Uterus (tissue), 4 donors: Measurements from ENCODE around the gene SULT1A1. TPM values are rescaled to one million over a fixed set of nuclear protein-coding genes. Genes with fewer than 3 reads are reported as not detected.
"Not testable (repeated sequence)": the region's sequence is repeated elsewhere in the genome, so short reads cannot be mapped to it uniquely, and the experiment has no call there.

ENCODE experiments used
- DNase-seq, 2 donors: peaks; one replicate each; pipeline ENCODE4 v3.0.0-alpha.2; 2019 to 2020
- H3K27ac ChIP-seq, 2 donors: fragments of 200-600 bp; sonication (generic); 1 replicate in 1 of 2; 2 replicates in 1 of 2; pipeline ENCODE4 v1.5.1; 2016 to 2018
- H3K27me3 ChIP-seq, 2 donors: fragments of 200-600 bp; sonication (generic); one replicate each; pipeline ENCODE4 v1.5.1; 2018 to 2019; ENCODE audit warnings: control low read depth in 1 of 2
- H3K36me3 ChIP-seq, 2 donors: fragments of 200-600 bp; sonication (generic); one replicate each; pipeline ENCODE4 v1.5.1; 2019; ENCODE audit warnings: control low read depth in 1 of 2
- H3K4me1 ChIP-seq, 2 donors: fragments of 200-600 bp; sonication (generic); one replicate each; pipeline ENCODE4 v1.5.1; 2018 to 2019; ENCODE audit warnings: control low read depth in 1 of 2
- H3K4me3 ChIP-seq, 2 donors: fragments of 200-600 bp; sonication (generic); 1 replicate in 1 of 2; 2 replicates in 1 of 2; pipeline ENCODE4 v1.5.1; 2018 to 2019; ENCODE audit warnings: mild to moderate bottlenecking in 1 of 2
- H3K9me3 ChIP-seq, 2 donors: fragments of 200-600 bp; sonication (generic); one replicate each; pipeline ENCODE4 v1.5.1; 2019; ENCODE audit warnings: control low read depth in 1 of 2
- POLR2A ChIP-seq, 2 donors: fragments of 450-650 bp; IDR thresholded peaks; one replicate each; pipeline ENCODE4 v1.6.1; 2016; ENCODE audit warnings: antibody characterized with exemption in 2 of 2, mild to moderate bottlenecking in 1 of 2, moderate library complexity in 1 of 2
- intact Hi-C: fragments of 100-400 bp; cut with DNase I; formaldehyde crosslinking; loops from one replicate; pipeline ENCODE4 v1.15.1; 2023; ENCODE audit warnings: low total_unique reads
- total RNA-seq, 4 donors: library from RNA; depleted of rRNA in 3 of 4; stranded (reverse); fragments of >200 nt in 3 of 4; gene quantifications; one replicate each; pipeline versions ENCODE4 v1.1.0 to v1.2.4, GENCODE V29; 2014 to 2023
- TF ChIP-seq, protein P1 (sequence below), 4 experiments: fragments of 200-600 bp in 2 of 4; fragments of 450-650 bp in 2 of 4; sonication (generic) in 2 of 4; IDR thresholded peaks; one replicate each; pipeline ENCODE4 v1.5.1; 2016 to 2019; ENCODE audit warnings: antibody characterized with exemption in 4 of 4, mild to moderate bottlenecking in 2 of 4, moderate library complexity in 1 of 4
- donor health status: DM: yes; HTN: yes; CAD: no.

SULT1A1 gene
- total RNA-seq = 10 to 100 TPM in 2 of 4 donors, 1 to 10 TPM in 2; 2.8 to 30.3 (median 8.5) TPM

DNA sequence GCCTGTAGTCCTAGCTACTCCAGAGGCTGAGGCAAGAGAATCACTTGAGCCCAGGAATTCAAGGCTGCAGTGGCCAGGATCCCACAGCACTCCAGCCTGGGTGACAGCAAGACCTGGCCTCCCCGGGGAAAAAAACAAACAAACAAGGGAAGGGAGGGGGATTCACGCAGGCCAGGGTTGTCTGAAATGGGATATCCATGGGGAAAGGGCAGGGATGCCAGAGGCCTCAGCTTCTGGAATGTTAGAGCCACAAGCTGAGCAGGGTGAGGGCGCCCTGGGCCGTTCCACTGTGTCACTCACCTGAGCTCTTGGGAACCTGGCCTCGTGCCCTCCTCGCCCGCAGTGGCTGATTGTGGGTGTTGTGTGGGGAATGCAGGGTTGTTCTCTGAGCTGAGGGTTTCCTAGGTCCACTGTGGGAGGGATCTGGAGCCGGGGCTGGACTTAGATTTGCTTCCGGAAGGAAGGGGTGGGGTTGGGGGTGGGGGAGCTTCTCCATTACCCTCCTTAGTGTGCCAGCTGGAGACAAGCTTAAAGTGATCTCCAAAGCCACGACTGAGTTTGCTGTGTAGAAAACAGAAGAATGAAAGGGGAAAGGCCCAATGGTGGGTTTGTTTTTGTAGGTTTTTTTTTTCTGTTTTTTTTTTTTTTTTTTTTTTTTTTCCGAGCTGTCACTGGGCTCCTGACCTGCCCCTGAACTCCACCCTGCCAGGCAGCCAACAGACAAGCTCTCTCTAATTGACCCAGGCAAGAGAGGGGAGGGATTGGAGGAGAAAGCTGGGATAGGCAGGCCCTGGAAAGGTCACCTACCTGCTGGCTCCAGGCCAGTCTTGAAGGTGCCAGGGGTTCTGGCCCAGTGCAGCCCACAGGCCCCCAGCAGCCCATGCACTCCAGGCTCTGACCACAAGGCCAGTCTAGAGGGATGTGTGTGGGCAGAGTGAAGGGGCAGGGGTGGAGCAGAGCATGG lies at the start of gene SULT1A1:
SULT1A1 (minus strand) TSS at position 414 of the 964 bp plus-strand sequence. CDS start 1,189 bp downstream, outside the sequence.
- Histone ChIP-seq H3K9me3 (no peaks in the 10 kb centered on the region), H3K4me1 (no peaks in the 10 kb centered on the region), H3K36me3 (no peaks in the 10 kb centered on the region), H3K4me3 (no peak within 1 kb of the TSS), H3K27ac (peak within 1 kb of the TSS in 1 of 2 donors; percentile 14), H3K27me3 (no peaks in the 10 kb centered on the region)
- intact Hi-C loops = no loop called here
- peak in 1 of 2 donors; percentile 31 for DNase-seq
- TF ChIP-seq, protein P1, sequence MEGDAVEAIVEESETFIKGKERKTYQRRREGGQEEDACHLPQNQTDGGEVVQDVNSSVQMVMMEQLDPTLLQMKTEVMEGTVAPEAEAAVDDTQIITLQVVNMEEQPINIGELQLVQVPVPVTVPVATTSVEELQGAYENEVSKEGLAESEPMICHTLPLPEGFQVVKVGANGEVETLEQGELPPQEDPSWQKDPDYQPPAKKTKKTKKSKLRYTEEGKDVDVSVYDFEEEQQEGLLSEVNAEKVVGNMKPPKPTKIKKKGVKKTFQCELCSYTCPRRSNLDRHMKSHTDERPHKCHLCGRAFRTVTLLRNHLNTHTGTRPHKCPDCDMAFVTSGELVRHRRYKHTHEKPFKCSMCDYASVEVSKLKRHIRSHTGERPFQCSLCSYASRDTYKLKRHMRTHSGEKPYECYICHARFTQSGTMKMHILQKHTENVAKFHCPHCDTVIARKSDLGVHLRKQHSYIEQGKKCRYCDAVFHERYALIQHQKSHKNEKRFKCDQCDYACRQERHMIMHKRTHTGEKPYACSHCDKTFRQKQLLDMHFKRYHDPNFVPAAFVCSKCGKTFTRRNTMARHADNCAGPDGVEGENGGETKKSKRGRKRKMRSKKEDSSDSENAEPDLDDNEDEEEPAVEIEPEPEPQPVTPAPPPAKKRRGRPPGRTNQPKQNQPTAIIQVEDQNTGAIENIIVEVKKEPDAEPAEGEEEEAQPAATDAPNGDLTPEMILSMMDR (IDR thresholded peaks at IDR 0.05) = no peak
- no peak for TF ChIP-seq POLR2A (IDR thresholded peaks at IDR 0.05)

DNA sequence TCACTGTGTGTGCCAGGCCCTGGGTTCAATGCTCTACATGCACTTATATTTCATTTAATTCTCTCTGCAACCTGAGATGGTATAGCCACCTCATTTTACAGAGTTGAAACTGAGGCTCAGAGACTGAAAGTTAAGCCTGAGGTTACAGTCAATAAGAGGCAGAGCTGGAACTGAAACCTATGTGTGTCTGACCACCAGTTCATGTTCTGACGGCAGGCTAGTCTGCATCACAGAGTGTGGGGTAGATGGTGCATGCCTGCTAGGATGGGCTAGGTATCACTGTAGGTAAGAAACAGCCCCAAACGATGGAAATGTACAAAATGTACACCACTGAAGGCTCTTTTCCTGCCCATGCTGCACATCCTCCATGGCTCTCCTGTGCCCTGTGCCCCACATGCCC lies 30.1 kb upstream of the SULT1A1 start:
- H3K27ac ChIP-seq, H3K9me3 ChIP-seq, intact Hi-C loops, H3K27me3 ChIP-seq, H3K4me1 ChIP-seq, H3K36me3 ChIP-seq, DNase-seq, H3K4me3 ChIP-seq: not testable (repeated sequence)

DNA sequence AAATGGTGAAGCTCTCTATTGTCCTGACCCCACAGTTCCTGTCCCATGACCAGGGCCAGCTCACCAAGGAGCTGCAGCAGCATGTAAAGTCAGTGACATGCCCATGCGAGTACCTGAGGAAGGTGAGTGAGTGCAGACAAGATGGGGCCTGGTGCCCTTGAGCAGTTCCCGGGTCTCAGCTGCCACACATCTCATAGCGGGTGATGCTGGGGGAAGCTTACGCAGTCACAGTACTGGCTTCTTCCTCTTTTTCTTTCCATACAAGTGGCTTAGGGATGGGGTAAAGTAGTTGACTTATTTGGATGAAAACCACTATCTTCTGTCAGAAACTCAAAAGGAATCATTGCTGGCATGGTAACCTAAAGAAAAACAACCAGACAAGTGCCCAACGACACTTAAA lies 28.5 kb upstream of the SULT1A1 start:
- DNase-seq, H3K27ac ChIP-seq, H3K36me3 ChIP-seq, H3K27me3 ChIP-seq, intact Hi-C loops, H3K9me3 ChIP-seq, H3K4me1 ChIP-seq, H3K4me3 ChIP-seq: not testable (repeated sequence)

DNA sequence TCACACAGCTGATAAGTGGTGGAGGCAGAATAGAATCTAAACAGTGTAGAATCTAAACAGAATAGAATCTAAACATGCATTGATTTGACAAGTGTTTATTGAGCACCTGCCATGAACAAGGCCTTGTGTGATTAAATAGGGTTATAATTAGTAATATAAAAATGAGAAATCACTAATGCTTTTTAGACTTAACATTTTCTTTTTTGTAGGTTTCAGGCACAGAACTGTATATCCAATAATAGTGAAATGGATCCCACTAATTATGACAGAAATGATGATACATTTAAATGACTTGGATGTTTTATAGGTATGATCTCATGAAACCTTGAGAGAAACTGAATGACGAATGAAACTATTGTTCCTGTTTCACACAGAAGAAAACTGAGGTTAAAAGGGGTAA lies 27.9 kb upstream of the SULT1A1 start, which contains the start of gene NPIPB8:
NPIPB8 (plus strand) TSS at position 301 of the 400 bp plus-strand sequence. CDS start 296 bp downstream, outside the sequence.
- DNase-seq, H3K27ac ChIP-seq, H3K4me3 ChIP-seq, H3K36me3 ChIP-seq, H3K4me1 ChIP-seq, H3K9me3 ChIP-seq, intact Hi-C loops, H3K27me3 ChIP-seq: not testable (repeated sequence)

DNA sequence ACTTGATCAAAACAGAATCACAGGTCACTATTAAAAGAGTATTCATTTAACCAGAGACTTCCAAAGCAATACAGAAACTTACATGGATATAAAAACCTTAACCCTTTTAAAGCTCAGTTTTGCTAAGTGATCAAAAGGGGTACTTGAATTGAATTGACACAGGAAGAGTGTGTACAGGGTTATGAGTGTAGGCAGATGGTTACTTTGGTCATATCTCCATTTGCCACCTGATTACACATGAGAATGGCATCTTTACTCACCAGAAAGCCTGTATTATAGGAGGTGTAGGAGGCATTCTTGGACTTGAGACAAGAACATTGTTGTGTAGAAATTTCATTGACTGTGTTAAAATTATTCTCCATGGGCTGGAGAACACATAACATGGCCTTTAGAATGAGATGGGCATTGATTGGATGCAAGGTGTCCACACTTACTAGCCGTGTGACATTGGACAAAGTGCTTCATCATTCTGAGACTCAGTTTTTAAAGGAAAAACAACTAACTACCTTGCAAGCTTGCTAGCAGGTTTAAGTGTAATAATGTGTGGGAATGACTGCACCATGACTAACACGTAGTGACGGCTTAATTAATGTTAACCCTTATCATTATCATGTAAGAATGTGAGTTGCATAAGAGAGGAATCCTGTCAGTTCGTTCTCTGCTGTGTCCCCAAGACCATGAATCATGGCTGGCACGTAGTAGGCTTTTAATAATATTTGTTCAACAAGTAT lies 26.4 kb upstream of the SULT1A1 start:
- H3K27me3 ChIP-seq, H3K27ac ChIP-seq, H3K4me3 ChIP-seq, DNase-seq, H3K4me1 ChIP-seq, H3K9me3 ChIP-seq, intact Hi-C loops, H3K36me3 ChIP-seq: not testable (repeated sequence)

DNA sequence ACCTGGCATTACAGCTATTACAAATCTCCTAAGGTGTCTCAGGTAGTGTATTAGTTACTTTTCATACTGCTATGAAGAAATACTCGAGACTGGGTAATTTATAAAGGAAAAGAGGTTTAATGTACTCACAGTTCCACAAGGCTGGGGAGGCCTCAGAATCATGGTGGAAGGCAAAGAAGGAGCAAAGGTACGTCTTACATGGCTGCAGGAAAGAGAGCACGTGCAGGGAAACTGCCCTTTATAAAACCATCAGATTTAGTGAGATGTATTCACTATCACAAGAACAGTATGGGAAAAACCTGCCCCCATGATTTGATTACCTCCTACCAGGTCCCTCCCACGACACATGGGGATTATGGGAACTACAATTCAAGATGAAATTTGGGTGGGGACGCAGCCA lies 21.1 kb upstream of the SULT1A1 start:
- H3K4me1 ChIP-seq, H3K36me3 ChIP-seq, intact Hi-C loops, H3K27ac ChIP-seq, H3K27me3 ChIP-seq, DNase-seq, H3K9me3 ChIP-seq, H3K4me3 ChIP-seq: not testable (repeated sequence)

DNA sequence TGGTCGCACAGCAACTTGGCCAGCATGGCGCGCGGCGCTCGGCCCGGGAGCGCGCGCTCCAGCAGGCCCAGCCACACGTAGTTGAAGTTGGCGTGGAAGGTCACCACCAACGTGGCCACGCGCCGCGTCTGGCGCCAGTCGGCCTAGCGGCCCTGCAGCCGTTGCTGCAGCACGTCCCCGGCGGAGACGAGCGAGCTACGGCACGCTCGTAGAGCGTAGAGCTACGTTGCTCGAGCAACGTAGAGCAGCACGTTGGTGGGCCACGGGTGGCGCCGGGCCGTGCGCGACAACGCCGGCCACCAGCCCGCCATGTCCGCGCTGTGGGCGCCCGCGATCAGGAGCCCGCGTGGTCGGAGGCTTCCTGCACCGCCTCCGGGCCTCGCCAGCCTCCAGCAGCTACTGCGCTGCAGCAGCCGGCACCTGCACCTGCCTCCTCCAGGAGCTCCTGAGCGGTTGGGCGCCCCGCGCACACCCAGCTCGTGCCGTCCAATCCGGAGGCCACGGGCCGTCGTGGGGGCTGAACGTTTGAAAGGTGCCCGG lies 13.4 kb upstream of the SULT1A1 start:
- peak overlapping the region; percentile 16 to 34 for H3K4me3 ChIP-seq

DNA sequence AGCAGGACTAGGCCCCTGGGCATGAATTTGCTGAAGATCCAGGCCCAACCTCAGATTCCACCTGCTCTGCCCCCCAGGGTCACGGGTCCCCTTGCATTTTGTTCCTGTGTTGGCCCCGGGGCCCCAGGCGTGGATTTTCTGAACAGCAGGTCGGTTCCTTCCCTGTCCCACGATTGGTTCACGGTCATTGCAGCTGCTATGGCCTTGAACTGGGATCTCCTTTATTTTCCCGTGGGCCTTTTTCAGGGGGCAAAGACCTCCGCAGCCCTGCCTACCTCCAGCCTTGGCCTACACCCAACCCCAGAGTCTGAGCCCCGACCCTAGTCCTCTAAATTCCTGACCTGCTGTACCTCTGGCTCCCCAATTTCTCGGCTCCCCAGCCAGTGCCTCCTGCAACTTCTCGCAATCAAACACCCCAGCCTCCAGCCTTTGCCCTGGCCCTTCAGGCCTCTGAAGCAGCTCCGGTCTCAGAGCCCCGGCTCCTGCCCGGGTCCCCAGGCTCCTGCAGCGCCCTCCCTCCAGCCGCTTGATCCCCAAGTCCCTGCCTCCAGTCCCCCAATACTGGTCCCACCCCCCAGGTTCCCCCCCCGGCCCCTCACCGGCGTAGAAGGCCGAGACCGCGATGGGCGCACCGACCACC lies 12.8 kb upstream of the SULT1A1 start:
- H3K4me1 ChIP-seq, DNase-seq, H3K27me3 ChIP-seq, H3K27ac ChIP-seq, H3K36me3 ChIP-seq, H3K9me3 ChIP-seq, intact Hi-C loops: not testable (repeated sequence)
- H3K4me3 ChIP-seq = peak overlapping the region; percentile 16 to 34

More for the DNA sequence above, 13.4 kb upstream of the SULT1A1 start:
- Histone ChIP-seq H3K27ac (no peak overlapping the region), H3K27me3 (no peaks in the 10 kb centered on the region), H3K9me3 (no peaks in the 10 kb centered on the region), H3K4me1 (peaks cover 0 to 6% of the 10 kb centered on the region in 2 donors), H3K36me3 (no peaks in the 10 kb centered on the region)
- intact Hi-C loops = no loop called here
- no peak for DNase-seq
- TF ChIP-seq, protein P1 (IDR thresholded peaks at IDR 0.05) = no peak
- no peak for TF ChIP-seq POLR2A (IDR thresholded peaks at IDR 0.05)
